GM21576 (cell line): ENCODE measurements around the gene AXDND1.

ENCODE experiments used
- ATAC-seq: cut with Tn5 transposase; IDR thresholded peaks from one replicate; pipeline ENCODE4 v1.9.1; 2021; ENCODE audit warnings: mild to moderate bottlenecking, moderate library complexity; ENCODE audit not compliant: unreplicated experiment

AXDND1 gene

DNA sequence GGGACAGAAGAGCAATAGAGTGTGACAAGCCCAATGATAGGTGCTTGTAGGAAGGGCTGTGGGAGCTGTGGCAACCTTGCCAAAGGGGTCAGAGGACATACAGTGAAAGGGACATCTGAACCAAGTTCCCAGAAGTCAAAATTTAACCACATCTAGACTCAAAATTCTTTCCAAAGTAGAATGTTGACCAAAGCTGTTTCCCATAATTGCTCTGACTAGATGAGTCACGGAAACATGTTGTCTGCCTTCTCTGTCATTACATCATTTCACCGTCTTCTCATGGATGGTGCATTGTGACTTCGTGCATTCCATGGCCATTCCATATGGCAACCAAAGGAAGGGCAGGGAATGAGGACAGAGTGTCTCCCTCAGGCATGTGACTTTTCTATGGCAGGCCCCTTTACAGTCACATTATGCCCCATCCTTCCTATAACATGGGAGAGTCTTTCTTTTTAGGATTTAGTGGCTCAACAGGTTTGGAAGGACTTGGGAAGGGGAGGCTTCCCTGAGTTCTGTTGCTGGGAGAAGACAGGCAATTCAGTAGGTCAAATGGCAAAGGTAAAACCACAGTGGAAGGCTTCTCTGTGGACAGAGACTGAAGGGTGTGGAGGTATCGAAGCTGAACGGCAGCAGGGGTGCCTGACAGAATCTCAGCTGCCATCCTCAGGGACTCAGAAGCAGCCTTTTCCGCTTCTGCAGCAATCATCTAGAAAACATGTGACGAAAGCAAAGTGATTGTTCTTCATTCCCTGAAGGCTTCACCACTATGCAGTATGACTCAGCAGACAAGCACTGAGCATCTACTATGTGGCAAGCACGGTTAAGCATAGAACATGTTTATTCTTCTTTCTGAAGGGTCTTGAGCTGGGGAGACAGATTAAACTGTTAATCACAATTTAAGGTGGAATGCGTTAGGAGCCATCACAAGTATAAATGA, 185.2 kb downstream of the AXDND1 start:
- no peak for ATAC-seq

DNA sequence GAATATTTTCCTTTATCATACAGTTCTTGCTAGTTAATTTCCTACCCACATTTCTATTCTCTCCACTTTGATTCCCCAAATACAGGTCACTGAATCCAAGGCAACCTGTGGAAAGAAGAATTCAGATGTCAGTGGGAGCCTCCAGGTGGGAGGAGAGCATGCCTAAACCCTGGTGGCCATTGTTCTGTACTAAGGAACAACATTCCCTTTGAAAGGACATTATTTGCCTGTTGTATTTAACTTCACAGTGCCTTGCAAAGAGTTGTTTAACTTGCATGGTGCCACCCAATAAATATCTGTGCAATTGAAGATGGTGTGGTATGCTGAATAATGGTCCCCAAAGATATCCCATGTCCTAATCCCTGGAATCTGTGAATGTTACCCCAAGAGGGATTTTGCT, 188.7 kb downstream of the AXDND1 start:
- ATAC-seq: no peak

DNA sequence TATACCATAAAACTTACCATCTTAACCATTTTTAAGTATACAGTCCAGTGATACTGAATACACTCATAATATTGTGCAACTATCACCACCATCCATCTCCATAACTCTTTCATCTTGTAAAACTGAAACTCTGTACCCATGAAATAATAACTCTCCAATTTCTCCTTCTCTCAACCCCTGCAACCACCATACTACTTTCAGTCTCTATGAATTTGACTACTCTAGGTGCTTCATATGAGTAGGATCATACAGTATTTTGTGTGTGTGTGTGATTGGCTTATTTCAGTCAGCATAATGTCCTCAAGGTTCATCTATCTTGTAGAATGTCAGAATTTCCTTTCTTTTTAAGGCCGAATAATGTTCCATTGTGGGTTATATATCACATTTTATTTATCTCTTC, 192.3 kb downstream of the AXDND1 start:
- ATAC-seq: no peak

DNA sequence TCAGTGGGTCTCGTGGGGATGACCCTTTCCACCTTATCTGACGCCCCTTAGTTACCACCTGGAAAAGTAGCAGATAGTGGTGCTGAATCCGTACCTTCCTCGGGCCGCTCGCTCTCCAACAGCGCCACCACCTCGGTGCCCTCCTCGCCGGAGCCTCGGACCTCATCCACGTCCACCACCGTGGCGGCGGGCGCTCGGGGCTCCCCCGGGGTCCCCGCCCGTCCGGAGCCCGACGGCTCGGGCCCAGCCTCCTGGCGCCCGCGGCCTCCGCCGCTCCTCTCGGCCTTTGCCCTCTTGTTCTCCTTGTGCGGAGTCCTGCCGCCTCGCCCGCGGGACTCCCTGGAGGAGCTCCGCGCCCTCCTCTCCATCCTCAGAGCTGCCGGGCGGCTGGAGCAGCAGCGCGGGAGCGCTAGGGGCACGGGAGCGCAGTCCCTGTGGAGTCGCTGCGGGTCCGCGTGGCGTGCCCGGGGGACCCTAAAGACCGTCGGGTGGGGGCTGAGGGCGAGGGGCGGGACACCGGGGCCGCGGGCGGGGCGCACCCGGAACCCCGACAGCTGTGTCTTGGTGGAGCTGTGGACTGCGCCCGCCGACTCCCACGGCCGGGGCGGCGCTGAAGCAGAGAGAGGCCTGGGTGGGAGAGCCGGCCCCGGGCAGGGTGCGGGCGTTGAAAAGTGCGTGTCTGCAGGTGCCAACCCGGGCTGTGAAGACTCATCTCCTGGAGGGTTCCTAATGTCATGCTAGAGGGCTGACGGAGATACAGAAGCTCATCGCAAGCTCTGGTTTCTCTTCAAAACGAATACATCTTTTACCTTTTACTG, 209.9 kb downstream of the AXDND1 start, which contains the start of gene NPHS2:
NPHS2 (minus strand) TSS at position 452 of the 818 bp plus-strand sequence; CDS start at position 368, 84 bp downstream.
- ATAC-seq: no peak

DNA sequence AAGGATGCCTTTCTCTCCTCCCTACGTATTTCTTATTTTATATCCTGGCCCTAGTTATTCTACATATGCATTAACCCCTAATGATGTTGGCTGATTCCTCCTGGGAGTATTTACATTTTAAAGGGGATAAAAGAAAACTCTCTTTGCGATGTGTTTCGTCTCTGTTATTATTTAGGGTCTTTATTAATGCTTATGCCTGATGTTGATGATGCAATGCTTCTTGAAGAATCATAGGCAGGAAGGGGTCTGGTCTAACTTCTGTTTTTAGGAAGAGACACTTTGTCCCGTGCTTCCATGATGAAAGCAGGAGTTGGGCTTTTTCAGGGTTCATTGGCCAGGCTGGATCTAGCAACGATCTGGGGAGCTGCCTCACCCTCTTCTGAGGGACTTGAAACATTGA, 210.7 kb downstream of the AXDND1 start:
- no peak for ATAC-seq

DNA sequence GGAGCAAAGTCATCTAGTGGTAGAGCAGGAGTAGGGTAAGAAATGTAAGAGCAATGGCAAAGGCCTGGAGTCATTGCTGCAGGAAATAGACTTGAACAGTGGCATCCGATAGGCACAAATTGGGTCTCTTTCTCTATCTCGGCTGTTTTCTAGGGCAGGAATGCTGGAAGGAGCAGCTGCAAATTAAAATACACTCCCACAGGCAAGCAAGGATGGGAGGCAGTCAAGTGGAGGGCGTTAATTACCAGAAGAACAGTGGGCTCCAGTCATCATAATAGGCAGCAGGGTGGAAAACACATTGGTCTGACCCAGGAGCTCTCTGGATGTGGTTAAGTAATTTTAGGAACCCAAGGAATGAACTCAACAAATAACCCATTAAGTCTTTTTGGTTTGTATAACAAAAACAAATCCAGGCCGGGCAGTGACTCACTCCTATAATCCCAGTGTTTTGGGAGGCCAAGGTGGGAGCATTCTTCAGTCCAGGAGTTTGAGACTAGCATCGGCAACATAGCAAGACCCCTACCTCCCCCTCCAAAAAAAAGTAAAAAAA, 218.1 kb downstream of the AXDND1 start:
- no peak for ATAC-seq

DNA sequence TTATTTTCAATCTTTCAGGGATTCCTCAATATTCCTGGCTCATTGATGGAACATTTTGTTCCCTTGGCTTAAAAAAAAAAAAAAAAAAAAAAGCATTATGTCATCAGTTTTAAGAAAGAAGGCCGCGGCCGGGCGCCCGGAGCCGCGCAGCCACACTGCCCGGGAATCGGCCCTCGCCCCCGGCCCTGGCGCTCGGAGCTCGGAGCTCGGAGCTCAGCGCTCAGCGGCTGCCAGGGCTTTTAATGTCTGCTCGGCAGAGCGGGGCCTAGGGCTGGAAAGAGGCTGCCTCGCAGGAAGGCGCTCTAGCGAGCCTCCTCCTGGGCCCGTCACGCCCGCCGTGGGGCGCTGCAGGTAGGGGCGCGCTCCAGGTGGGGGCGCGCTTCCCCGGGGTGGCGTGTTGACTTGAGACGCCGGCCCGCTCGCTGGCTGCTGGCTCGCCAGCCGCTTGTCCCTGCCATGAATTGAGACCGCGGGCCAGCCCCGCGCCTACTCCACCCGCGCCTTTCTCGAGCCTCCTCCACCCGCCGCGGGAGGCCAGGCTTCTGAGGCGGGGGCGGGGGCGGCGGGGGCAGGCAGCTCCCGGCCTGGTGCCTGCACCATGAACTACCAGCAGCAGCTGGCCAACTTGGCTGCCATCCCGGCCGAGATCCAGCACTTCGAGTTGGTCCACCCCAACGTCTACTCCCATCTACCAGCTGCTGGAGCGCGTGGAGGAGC, 220.5 kb downstream of the AXDND1 start:
- ATAC-seq: no peak

DNA sequence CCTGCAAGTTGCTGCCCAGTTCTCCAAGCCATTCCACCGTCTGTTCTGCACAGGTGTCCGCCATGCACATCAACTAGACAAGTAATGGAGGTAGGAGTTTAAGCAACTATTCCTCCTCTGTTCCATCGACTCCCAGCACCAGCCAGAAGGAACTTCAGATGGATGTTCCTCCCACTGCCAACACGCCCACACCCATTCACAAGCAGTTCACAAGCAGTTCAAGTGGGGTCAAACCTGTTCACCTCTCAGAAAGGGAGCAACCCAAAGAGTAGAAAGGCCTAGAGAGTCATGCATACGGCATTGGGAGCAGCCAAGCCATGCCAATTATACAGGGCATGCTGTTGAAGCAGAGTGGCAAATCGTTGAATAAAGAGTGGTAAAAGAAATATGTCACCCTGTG, 221.6 kb downstream of the AXDND1 start:
- no peak for ATAC-seq

DNA sequence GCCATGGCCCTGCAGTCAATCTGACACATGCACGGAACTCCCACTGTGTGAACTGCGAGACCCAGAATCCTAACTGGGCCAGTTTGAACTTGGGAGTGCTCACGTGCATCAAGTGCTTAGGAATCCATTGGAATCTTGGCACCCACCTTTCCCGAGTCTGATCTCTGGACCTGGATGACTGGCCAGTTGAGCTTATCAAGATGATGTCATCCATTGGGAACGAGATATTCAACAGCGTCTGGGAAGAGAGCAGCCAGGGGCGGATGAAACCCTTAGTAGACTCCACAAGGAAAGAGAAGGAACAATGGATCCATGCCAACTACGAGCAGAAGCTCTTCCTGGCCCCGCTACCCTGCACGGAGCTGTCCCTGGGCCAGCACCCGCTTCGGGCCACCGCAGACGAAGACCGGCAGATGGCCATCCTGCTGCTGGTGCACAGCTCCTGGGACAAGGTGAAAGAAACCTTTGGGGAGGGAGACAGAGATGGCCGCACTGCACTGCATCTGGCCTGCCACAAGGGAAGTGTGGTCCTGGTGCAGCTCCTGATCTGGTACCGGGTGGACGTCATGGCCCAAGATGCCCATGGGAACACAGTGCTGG, 222.8 kb downstream of the AXDND1 start:
- ATAC-seq: no peak

DNA sequence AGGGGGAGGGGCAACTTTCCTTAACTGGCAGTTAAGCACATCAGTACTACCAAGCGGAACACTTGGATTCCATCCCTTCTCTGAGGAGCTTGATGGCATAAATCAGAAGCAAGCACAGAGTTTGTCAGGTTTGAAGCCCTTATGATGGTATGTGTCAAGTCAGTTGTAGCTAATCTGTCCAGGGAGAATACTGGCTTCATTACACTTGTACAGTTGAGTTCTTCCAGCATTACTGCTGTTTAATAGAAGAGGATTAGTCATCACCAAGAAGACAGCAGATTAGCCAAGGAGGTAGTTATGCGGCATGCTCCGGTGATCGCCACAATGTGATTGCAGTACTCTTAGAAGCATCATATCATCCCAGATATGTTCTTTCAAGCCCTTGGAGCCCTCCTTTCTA, 223.7 kb downstream of the AXDND1 start:
- no peak for ATAC-seq

DNA sequence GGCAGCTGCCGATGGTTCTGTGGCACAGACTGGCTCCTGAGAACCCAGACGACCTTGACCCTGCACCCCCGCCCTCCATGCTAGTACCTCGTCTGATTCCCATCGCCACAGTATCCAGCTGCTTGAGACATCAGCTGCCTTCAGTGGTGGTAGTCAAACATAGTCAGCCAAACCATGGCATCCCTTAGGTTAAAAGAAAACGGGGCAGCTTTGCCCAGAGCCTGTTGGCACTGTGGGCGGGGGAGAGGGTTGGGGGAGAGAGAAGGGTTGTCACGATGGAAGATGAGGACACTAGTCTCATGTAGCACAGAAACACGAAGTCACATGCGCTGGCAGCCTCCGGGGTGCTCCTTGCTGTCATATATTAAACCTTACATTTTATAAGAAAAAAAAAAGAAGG, 224.9 kb downstream of the AXDND1 start:
- no peak for ATAC-seq

DNA sequence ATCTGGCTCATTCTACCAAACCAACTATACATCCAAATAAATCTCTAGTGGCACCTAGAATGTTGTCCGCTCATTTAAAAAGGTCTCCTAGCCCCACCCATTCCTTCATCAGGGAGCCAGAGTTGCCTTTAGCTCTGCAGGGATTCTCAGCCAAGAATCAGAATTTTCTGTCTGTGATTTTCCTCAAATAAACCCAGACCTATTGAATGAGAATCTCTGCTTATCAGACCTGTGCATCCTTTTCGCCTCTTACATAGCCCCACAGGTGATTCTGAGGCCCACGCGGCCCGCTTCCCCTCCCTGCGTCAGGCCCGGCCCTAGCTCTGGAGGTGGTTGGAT, 225.5 kb downstream of the AXDND1 start:
- no peak for ATAC-seq

DNA sequence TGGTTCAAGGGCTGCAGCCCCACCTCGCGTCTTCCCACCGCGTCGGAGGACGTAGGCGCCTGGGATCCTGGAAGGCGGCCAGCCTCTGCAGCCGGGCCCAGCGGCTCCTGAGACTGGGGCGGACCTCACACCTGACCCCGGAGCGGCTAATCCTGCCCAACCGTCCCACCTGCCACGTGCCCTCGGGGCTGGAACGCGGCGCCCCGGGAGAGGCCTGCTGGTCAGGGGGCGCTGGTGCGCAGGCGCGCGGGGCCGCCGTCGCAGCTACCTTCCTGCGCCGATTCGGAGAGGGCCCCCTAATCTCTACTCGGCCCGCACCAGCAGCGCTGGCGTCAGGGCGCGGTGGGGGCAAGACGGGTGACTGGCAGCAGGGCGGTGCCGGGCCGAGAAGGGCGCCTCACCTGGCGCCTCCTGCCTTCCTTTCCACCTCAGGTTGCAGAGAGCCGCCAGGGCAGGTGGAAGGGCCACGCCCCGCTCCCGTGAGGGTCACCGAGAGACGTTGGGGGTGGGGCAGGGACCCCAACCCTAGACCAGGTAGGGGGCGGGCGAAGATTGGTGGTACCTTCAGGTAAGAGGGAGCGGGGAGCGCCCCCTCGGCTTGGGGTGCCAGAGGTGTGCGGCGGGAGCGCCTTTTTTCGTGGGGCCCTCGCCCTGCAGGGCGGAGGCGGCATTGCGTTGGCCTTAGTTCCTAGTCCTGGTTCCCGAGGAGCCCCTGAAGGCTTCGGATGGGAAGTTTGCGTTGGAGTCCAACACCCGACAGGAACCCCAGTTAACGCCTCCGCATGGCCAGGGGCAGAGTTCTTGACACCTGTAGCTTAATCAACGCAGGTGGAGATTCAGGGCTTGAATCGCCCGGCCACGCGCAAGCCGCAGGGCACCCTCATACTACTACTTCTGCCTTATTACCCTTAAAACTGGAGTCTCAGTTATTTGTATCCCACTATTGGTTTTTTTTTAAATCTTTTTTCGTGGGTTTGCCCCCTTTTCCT, 226.1 kb downstream of the AXDND1 start, which contains the start of gene TDRD5:
TDRD5 (plus strand) TSS at position 241 of the 989 bp plus-strand sequence. CDS start 784 bp downstream, outside the sequence.
- no peak for ATAC-seq

DNA sequence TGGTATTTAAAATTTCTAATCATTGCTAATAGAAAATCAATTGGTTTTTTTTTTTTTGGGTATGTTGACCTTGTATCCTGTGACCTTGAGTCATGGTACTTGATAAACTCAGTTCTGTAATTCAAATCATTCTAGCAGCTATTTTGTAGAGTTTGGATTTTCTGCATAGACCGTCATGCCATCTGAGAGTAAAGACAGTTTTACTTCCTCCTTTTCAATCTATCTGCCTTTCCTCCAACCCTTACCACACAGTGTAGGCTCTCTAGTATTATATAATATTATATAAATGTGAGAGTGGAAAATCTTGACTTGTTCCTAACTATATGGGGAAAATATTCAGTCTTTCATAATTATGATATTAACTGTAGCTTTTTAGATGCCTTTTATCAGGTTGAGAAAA, 232.9 kb downstream of the AXDND1 start:
- ATAC-seq: peak; percentile 68

DNA sequence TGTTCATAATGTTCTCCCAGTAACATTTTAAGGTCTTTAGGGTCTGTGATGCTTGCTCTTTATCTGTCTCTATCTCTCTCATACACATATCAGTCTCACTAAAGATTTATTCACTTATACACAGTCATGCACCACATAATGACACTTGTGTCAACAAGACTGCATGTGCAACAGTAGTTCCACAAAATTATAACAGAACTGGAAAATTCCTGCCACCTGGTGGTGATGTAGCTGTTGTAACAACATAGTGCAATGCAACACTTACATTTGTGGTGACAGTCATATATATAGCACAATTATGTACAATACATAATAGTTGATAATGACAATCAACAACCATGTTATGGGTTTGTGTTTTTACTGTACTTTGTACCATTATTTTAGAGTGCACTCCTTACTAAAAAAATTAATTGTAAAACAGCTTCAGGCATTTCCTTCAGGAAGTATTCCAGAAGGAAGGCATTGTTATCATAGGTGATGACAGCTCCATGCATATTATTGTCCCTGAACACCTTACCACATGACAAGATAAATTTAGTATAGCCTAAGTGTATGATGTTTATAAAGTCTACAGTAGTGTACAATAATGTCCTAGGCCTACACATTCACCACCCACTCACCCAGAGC, 234.0 kb downstream of the AXDND1 start:
- ATAC-seq: no peak

DNA sequence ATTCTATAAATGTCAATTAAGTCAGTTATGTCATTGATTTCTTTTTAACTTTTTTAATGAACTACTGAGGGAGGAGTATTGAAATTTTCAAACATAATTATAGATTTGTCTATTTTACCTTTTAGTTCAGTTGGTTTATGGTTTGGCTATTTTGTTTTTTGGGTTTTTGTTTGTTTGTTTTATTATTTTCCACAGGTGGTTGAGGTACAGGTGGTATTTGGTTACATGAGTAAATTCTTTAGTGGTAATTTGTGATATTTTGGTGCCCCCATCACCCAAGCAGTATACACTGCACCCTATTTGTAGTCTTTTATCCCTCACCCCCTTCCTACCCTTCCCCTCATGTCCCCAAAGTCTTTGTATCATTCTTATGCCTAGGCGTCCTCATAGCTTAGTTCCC, 235.3 kb downstream of the AXDND1 start:
- no peak for ATAC-seq
